ENCODE results near the gene MCF2L. TPM values are rescaled to one million over a fixed set of nuclear protein-coding genes. Genes with fewer than 3 reads are reported as not detected.
"Not testable (repeated sequence)": the region's sequence is repeated elsewhere in the genome, so short reads cannot be mapped to it uniquely, and the experiment has no call there.

MCF2L gene
- total RNA-seq, 2 donors from 2014 or later = 28.6 to 33.1 TPM

- no peak for DNase-seq (ENCODE audit: low spot score)
- intact Hi-C loops (cut with DNase I) = no loop called here
Observed at GRCh38 chr13:113093580-113094409, 124.8 kb downstream of the MCF2L start.

GRCh38 chr13:113094410-113094800 is 125.4 kb downstream of the MCF2L start:
- intact Hi-C loops (cut with DNase I) = no loop called here
- no peak for DNase-seq (ENCODE audit: low spot score)

- no peak for DNase-seq (ENCODE audit: low spot score)
- intact Hi-C loops (cut with DNase I) = no loop called here
Observed at GRCh38 chr13:113095146-113096051, 126.4 kb downstream of the MCF2L start.

- no peak for DNase-seq (ENCODE audit: low spot score)
- intact Hi-C loops (cut with DNase I) = no loop called here
Observed at GRCh38 chr13:113096052-113096744, 127.2 kb downstream of the MCF2L start.

- intact Hi-C loops (cut with DNase I) = no loop called here
- no peak for DNase-seq (ENCODE audit: low spot score)
Observed at GRCh38 chr13:113096745-113097305, 127.8 kb downstream of the MCF2L start.

- DNase-seq (ENCODE audit: low spot score) = no peak
- intact Hi-C loops (cut with DNase I) = no loop called here
Observed at GRCh38 chr13:113097651-113098050, 128.6 kb downstream of the MCF2L start.

- intact Hi-C loops (cut with DNase I) = no loop called here
- DNase-seq (ENCODE audit: low spot score) = no peak
Observed at GRCh38 chr13:113098162-113098732, 129.2 kb downstream of the MCF2L start.

- no peak for DNase-seq (ENCODE audit: low spot score)
- intact Hi-C loops (cut with DNase I) = no loop called here
Observed at GRCh38 chr13:113099142-113099541, 130.1 kb downstream of the MCF2L start.

- intact Hi-C loops (cut with DNase I); DNase-seq (ENCODE audit: low spot score): not testable (repeated sequence)
Observed at GRCh38 chr13:113102302-113102701, 133.3 kb downstream of the MCF2L start.

- DNase-seq (ENCODE audit: low spot score) = no peak
- intact Hi-C loops (cut with DNase I) = no loop called here
Observed at GRCh38 chr13:113102727-113103126, 133.7 kb downstream of the MCF2L start.

- DNase-seq (ENCODE audit: low spot score) = no peak
Observed at GRCh38 chr13:113103646-113104045, 134.6 kb downstream of the MCF2L start.

GRCh38 chr13:113105032-113105920 is 136.3 kb downstream of the MCF2L start, which contains the start of gene F7:
TSS of gene F7 (plus strand) at chr13:113105791. CDS start at chr13:113105842, 51 bp downstream.
- intact Hi-C loops (cut with DNase I) = no loop called here
- no peak for DNase-seq (ENCODE audit: low spot score)

More at GRCh38 chr13:113103646-113104045, 134.6 kb downstream of the MCF2L start:
- intact Hi-C loops (cut with DNase I) = no loop called here

- DNase-seq (ENCODE audit: low spot score) = no peak
- intact Hi-C loops (cut with DNase I) = no loop called here
Observed at GRCh38 chr13:113105921-113106452, 137.0 kb downstream of the MCF2L start.

GRCh38 chr13:113106711-113107351 is 137.8 kb downstream of the MCF2L start:
- intact Hi-C loops (cut with DNase I) = no loop called here
- no peak for DNase-seq (ENCODE audit: low spot score)

GRCh38 chr13:113108521-113108920 is 139.5 kb downstream of the MCF2L start:
- intact Hi-C loops (cut with DNase I) = not testable (repeated sequence)
- peak; percentile 38 for DNase-seq (ENCODE audit: low spot score)

- intact Hi-C loops (cut with DNase I) = no loop called here
- DNase-seq (ENCODE audit: low spot score) = peak; percentile 77
Observed at GRCh38 chr13:113109151-113110047, 140.4 kb downstream of the MCF2L start.

All from posterior vena cava (tissue), 2 donors.